OCI-LY7 (cell line): ENCODE data around the gene DENND10. TPM values are rescaled to one million over a fixed set of nuclear protein-coding genes. Genes with fewer than 3 reads are reported as not detected.
"Not testable (repeated sequence)": the region's sequence is repeated elsewhere in the genome, so short reads cannot be mapped to it uniquely, and the experiment has no call there.

Experiments
- BruUV-seq: library from RNA; stranded (reverse); fragments of 400-500 nt; replicated peaks from 2 replicates; lab custom pipeline; 2021; lab: Mats Ljungman, UMichigan
- CTCF ChIA-PET: fragments of 300-600 bp; sonication (Branson Sonifier 250); formaldehyde crosslinking; loops from one replicate; lab custom pipeline; 2022; ENCODE audit warnings: antibody characterized with exemption; ENCODE audit not compliant: unreplicated experiment; lab: Charles Lee
- POLR2A ChIA-PET: fragments of 300-600 bp; sonication (Branson Sonifier 250); formaldehyde crosslinking; loops from one replicate; lab custom pipeline; 2022; ENCODE audit warnings: antibody characterized with exemption; lab: Charles Lee
- DNase-seq: peaks from one replicate; pipeline ENCODE4 v3.0.0-alpha.2; 2015; ENCODE audit warnings: low spot score
- H2AFZ ChIP-seq: fragments of 200-600 bp; sonication (generic), shearing (Covaris generic); 2 replicates; pipeline ENCODE4 v1.6.1; 2014; ENCODE audit warnings: mild to moderate bottlenecking, antibody characterized with exemption, low read length, moderate library complexity
- H3K27ac ChIP-seq: fragments of 200-600 bp; sonication (generic); 2 replicates; pipeline ENCODE4 v1.5.1; 2014; ENCODE audit warnings: mixed run types, low read depth, mild to moderate bottlenecking, moderate library complexity, low read length, inconsistent platforms; ENCODE audit not compliant: poor library complexity, severe bottlenecking
- H3K36me3 ChIP-seq: fragments of 200-600 bp; sonication (generic); 2 replicates; pipeline ENCODE4 v1.6.1; 2014; ENCODE audit warnings: mild to moderate bottlenecking, antibody characterized with exemption, low read length, moderate library complexity, mixed read lengths; ENCODE audit not compliant: insufficient read depth
- H3K4me1 ChIP-seq: fragments of 200-600 bp; sonication (generic); 2 replicates; pipeline ENCODE4 v1.5.1; 2014; ENCODE audit warnings: mild to moderate bottlenecking, low read length; ENCODE audit not compliant: insufficient read depth, poor library complexity, severe bottlenecking
- H3K4me2 ChIP-seq: fragments of 200-600 bp; sonication (generic); 2 replicates; pipeline ENCODE4 v1.6.1; 2014; ENCODE audit warnings: mild to moderate bottlenecking, low read length
- H3K4me3 ChIP-seq: fragments of 200-600 bp; sonication (generic); 2 replicates; pipeline ENCODE4 v1.5.1; 2014; ENCODE audit warnings: mild to moderate bottlenecking, low read depth, low read length; ENCODE audit not compliant: poor library complexity, severe bottlenecking
- H3K79me2 ChIP-seq: fragments of 200-600 bp; sonication (generic); 2 replicates; pipeline ENCODE4 v1.6.1; 2016; ENCODE audit warnings: low read depth, mild to moderate bottlenecking, low read length, moderate library complexity, mixed read lengths; ENCODE audit not compliant: insufficient read depth
- H3K9me2 ChIP-seq: fragments of 200-600 bp; sonication (generic); 2 replicates; pipeline ENCODE4 v1.6.1; 2016; ENCODE audit warnings: mild to moderate bottlenecking, low read length, mixed read lengths; ENCODE audit not compliant: insufficient read depth
- H3K9me3 ChIP-seq: fragments of 200-600 bp; sonication (generic); 2 replicates; pipeline ENCODE4 v1.6.1; 2014; ENCODE audit warnings: mild to moderate bottlenecking, mixed run types, low read length, mixed read lengths
- H4K20me1 ChIP-seq: fragments of 200-600 bp; sonication (generic); 2 replicates; pipeline ENCODE4 v1.6.1; 2014; ENCODE audit warnings: mild to moderate bottlenecking, antibody characterized with exemption, low read length, moderate library complexity, mixed read lengths; ENCODE audit not compliant: insufficient read depth
- CTCF ChIP-seq: fragments of 200-600 bp; sonication (generic); conservative IDR thresholded peaks from 2 replicates; pipeline ENCODE4 v1.5.1; 2014; ENCODE audit warnings: mild to moderate bottlenecking, antibody characterized with exemption, low read length, moderate library complexity, mixed read lengths
- EZH2phosphoT487 ChIP-seq: fragments of 200-600 bp; sonication (generic); IDR thresholded peaks from 2 replicates; pipeline ENCODE4 v1.6.1; 2018; ENCODE audit warnings: low read depth, borderline replicate concordance, mild to moderate bottlenecking, mixed run types, antibody characterized with exemption, low read length, moderate library complexity, mixed read lengths
- intact Hi-C: fragments of 100-400 bp; cut with micrococcal nuclease; formaldehyde crosslinking; loops from one replicate; pipeline ENCODE4 v1.10.0; 2022; ENCODE audit not compliant: unreplicated experiment
- total RNA-seq, 2 experiments: library from RNA; depleted of rRNA in 1 of 2; stranded (reverse); fragments of >200 nt in 1 of 2; shearing (Covaris generic) in 1 of 2; gene quantifications; 2 replicates each; pipeline ENCODE4 v1.2.3, GENCODE V29; 2014 to 2022

DENND10 gene
- total RNA-seq, 2 experiments from 2014 or later = 17.8 to 27.1 TPM

DNA sequence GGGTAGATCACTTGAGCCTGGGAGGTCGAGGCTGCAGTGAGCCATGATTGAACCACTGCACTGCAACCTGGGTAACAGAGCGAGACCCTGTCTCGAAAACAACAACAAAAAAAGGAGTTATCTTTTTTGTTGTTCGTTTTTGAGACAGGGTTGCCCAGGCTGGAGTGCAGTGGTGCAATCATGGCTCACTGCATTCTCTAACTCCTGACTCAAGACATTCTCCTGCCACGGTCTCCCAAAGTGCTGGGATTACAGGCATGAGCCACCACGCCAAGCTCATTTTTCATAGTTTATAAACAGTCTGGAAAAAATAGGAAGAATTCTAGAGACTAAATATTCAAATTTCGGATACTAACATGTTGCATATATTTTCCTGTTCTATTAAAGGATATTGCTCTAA is 32.2 kb downstream of the DENND10 start:
- Histone ChIP-seq H3K4me1 (peaks cover 17% of the 10 kb centered on the region), H3K36me3 (peaks cover 50% of the 10 kb centered on the region), H4K20me1 (no peaks in the 10 kb centered on the region), H2AFZ (no peak overlapping the region), H3K79me2 (no peaks in the 10 kb centered on the region), H3K9me2 (no peaks in the 10 kb centered on the region), H3K4me3 (no peak overlapping the region), H3K4me2 (no peak overlapping the region), H3K9me3 (no peaks in the 10 kb centered on the region), H3K27ac (no peak overlapping the region)
- no TSS peak for BruUV-seq
- POLR2A ChIA-PET = interaction anchor here (0.6 to 0.8 kb wide), 2 partner anchors 31 to 106 kb away, joined by 3 to 4 read pairs; no protein-coding TSS in a partner anchor
- TF ChIP-seq CTCF (no peak), EZH2phosphoT487 (no peak)
- CTCF ChIA-PET = interaction anchor here (0.6 kb wide), 1 partner anchor 23 kb away, joined by 3 read pairs; no protein-coding TSS in a partner anchor
- DNase-seq = no peak
- intact Hi-C loops = no loop called here

DNA sequence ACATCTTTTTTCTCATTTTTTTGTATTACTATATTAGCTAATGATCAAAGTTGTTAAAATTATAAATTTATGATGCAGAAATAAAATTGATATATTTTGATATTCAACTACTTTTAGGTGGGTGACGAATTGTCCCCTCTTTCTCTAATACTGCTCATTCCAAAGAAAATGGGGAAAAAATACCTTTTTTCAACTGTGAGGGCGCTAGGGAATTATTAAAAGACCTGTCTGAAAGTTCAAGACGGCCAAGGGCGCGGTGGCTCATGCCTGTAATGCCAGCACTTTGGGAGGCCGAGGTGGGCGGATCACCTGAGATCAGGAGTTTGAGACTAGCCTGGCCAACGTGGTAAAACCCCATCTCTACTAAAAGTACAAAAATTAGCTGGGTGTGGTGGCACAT is 34.0 kb downstream of the DENND10 start:
- POLR2A ChIA-PET, H3K4me3 ChIP-seq, H3K9me3 ChIP-seq, CTCF ChIA-PET, intact Hi-C loops, H3K27ac ChIP-seq, H3K79me2 ChIP-seq, H3K4me2 ChIP-seq, H4K20me1 ChIP-seq, H3K4me1 ChIP-seq, BruUV-seq, H3K9me2 ChIP-seq, DNase-seq, H2AFZ ChIP-seq: not testable (repeated sequence)
- H3K36me3 ChIP-seq = peaks cover 51% of the 10 kb centered on the region
- TF ChIP-seq CTCF = peak; percentile 30; the same call in 1 of the 2 replicates

DNA sequence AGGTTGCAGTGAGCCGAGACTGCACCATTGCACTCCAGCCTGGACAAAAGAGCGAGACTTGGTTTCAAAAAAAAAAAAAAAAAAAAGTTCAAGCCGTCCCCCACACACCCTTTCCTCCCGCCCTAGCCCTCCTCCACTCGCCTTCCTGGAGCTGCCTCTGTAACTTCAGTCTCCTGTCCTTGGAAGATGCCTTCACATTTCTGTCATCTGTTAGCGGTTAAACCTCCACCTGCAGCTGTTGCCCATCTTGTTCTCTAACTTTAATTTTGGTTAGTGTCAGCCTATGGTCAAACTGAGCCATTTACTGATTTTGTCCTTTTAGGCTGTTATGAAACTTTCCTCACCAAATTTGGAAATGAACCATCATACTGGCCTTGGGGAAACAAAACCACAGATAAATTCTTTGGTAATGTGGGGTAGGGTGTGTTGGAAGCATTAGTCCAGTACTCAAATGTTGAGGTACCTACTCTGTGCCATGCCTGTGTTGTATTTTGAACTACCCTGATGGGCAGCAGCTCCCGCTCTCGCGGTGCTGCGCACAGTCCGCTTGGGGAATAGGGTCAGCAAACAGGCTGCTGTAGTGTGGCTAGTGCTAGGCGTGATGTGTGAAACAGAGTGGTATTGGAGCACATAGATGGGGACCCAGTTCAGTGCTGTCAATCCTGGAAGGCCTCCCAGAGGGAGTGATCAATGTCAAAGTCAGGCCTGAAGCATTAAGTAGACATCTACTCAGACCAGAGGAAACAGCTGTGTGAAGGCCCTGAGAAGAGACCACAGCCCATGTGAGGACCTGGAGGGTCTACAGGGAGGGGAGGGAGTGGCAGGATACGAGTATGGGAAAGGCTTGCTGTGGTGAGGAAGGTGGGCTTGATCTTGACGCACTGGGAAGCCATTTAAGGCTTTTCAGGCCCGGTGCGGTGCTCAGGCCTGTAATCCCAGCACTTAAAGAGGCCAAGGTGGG is 34.7 kb downstream of the DENND10 start:
- no peaks in the 10 kb centered on the region for H3K9me3 ChIP-seq
- no peaks in the 10 kb centered on the region for H3K79me2 ChIP-seq
- H4K20me1 ChIP-seq = no peaks in the 10 kb centered on the region
- CTCF ChIA-PET = no interaction called here
- H3K4me1 ChIP-seq = peaks cover 3% of the 10 kb centered on the region
- H3K36me3 ChIP-seq = peaks cover 43% of the 10 kb centered on the region
- H3K9me2 ChIP-seq = no peaks in the 10 kb centered on the region
- BruUV-seq = no TSS peak
- POLR2A ChIA-PET = interaction anchor here (0.6 kb wide), 1 partner anchor 86 kb away, joined by 3 read pairs; no protein-coding TSS in a partner anchor
- no peak for DNase-seq
- intact Hi-C loops = loop anchor here (1.0 kb wide), 1 partner anchor 60 kb away; no protein-coding TSS in a partner anchor
- H3K4me2 ChIP-seq = no peak overlapping the region
- no peak overlapping the region for H3K27ac ChIP-seq
- TF ChIP-seq EZH2phosphoT487 = no peak
- no peak for TF ChIP-seq CTCF
- H2AFZ ChIP-seq = no peak overlapping the region
- H3K4me3 ChIP-seq = no peak overlapping the region
